ACHN (cell line): ENCODE results near the gene TRMT13.

Experiments used
- DNase-seq: peaks from one replicate; pipeline ENCODE4 v3.0.0-alpha.2; 2015
- in situ Hi-C: cut with HindIII; loops from 2 replicates; pipeline ENCODE4 v1.10.0; 2017; ENCODE audit warnings: low sequenced_read_pairs, low pct_ligation_motif_present, low pct_unique_long_range_greater_than_20kb

Gene TRMT13, protein sequence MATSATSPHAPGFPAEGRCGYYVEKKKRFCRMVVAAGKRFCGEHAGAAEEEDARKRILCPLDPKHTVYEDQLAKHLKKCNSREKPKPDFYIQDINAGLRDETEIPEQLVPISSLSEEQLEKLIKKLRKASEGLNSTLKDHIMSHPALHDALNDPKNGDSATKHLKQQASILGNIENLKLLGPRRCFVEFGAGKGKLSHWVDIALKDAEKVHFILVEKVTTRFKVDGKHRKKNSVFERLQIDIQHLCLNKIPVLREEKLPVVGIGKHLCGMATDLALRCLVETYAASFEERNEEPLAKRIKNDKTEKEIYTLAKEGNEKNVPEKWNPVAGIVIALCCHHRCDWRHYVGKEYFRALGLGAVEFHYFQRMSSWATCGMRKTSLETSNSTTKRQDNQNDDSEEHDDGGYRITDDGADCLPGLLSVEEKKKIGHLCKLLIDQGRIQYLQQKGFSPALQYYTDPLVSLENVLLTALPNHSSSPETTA

GRCh38 chr1:100132566-100133477, at the start of gene TRMT13, which contains the start of gene SASS6:
TSS of gene TRMT13 (plus strand) at chr1:100133163. CDS start at chr1:100133169, 6 bp downstream.
TSS of gene SASS6 (minus strand) at chr1:100132930. CDS start at chr1:100132814, 116 bp downstream.
- DNase-seq = peak; percentile 96
- in situ Hi-C loops = no loop called here

DNA sequence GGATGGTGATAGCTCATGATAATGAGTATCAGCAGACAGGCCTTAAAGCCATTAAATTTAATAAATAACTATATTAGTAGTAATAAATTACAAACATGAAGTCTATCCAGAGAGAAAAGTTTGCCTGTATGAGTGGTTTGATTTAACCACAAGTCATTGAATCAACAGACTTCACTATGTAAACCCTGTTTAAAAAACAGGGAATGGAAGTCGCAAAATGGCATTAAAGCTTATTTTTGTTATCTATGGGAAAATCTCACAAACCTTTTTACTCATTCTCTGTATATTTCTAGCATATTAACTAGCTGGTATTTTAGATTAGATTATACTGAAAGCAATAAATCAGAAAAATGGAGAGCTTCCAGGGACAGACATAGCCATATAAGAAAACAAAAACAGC, 45.6 kb upstream of the TRMT13 start:
- in situ Hi-C loops = no loop called here
- no peak for DNase-seq

GRCh38 chr1:100089082-100089481, 43.9 kb upstream of the TRMT13 start:
- in situ Hi-C loops = no loop called here
- DNase-seq = no peak

GRCh38 chr1:100090471-100090870, 42.5 kb upstream of the TRMT13 start:
- DNase-seq = no peak
- in situ Hi-C loops = no loop called here

GRCh38 chr1:100100202-100100601, 32.8 kb upstream of the TRMT13 start:
- DNase-seq = no peak
- in situ Hi-C loops = no loop called here

GRCh38 chr1:100101564-100101963, 31.4 kb upstream of the TRMT13 start:
- in situ Hi-C loops = no loop called here
- no peak for DNase-seq

- in situ Hi-C loops = no loop called here
- DNase-seq = no peak
These were observed 25.3 kb upstream of the TRMT13 start for GRCh38 chr1:100107696-100108095.

GRCh38 chr1:100109554-100110066, 23.4 kb upstream of the TRMT13 start:
- in situ Hi-C loops = no loop called here
- DNase-seq = no peak

DNA sequence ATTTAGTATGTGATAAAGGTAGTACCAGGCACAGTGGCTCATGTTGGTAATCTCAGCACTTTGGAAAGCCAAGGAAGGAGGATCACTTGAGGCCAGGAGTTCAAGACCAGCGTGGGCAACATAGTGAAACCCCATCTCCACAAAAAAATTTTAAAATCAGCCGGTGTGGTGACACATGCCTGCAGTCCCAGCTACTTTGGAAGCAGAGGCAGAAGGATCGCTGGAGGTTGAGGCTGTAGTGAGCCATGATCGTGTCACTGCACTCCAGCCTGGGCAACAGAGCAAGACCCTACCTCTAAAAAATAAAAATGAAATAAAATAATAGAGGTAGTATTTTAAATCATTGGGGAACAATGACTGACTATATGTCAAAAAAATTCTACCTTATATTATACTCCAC, 17.4 kb upstream of the TRMT13 start:
- DNase-seq = no peak
- in situ Hi-C loops = no loop called here

DNA sequence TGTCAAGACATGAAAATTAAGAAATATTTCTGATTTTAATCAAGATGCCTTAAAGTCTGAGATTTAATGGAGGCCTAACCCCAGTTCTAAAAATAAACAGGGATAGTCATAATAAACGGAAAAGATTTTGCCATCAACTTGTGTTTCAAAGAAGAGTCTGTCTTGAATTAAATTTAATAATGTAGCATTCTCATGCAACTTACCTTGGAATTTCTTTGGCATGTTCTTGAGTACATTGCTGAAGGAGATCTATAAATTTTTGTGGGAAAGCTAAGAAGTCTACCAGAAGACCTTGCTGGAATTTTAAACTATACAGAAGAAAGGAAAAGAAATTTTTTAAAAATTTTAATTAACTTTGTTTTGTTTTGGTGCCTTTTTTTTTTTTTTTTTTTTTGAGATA, 10.8 kb upstream of the TRMT13 start:
- DNase-seq = no peak
- in situ Hi-C loops = no loop called here

DNA sequence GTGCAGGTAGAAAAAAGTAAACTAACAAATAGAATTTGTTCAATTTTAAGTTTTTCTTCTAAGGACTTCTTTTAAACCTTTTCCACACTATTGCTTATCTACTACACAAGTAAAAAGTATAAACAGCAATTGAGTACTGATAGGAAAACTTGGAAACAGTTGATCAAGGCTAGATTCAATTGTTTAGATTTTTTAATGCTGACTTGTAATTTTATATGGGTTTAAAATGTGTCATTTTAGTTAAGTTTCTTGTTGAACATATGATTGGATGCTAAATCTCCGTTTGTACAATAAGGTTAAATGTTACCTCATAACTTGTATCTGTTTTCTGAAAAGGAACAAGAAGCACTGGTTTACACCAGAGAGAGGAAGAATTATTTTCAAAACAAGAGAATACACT, 5.7 kb upstream of the TRMT13 start:
- no peak for DNase-seq
- in situ Hi-C loops = no loop called here

- no peak for DNase-seq
- in situ Hi-C loops = no loop called here
These were observed 2.3 kb upstream of the TRMT13 start for GRCh38 chr1:100130552-100131077.

DNA sequence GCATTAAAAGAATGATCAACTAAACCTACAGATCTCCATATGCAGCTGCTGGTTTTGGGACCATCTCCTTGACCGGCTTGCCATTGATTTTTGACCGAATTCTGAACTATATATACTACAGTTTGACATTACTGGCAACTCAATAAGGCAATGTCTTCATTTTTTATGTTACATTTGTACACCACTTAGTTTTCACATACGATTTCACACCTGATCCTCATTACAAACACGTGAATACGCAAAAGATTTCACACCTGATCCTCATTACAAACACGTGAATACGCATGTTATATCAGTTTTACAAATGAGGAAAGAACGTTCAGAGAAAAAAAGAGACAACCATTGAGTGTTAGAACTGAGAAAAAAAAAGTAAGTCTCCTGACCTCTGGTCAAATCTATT, 1.3 kb upstream of the TRMT13 start:
- DNase-seq = no peak
- in situ Hi-C loops = no loop called here

DNA sequence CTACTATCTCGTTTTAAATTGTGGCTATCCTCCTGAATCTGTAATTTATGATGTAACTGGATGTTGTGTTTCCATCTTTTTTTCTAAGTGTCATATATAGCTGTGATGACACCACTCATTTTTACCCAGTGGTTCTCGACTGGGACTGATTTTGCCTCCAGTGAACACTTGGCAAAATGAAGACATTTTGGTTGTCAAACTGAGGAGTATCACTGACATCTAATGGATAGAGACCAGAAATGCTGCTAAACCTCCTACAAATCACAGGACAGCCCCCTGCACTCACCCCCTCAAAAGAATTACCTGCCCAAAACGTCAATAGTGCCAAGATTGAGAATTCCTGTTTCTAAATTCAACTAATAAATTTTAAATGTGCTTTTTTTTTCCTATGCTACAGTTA, 1.9 kb downstream of the TRMT13 start:
- in situ Hi-C loops = no loop called here
- no peak for DNase-seq

DNA sequence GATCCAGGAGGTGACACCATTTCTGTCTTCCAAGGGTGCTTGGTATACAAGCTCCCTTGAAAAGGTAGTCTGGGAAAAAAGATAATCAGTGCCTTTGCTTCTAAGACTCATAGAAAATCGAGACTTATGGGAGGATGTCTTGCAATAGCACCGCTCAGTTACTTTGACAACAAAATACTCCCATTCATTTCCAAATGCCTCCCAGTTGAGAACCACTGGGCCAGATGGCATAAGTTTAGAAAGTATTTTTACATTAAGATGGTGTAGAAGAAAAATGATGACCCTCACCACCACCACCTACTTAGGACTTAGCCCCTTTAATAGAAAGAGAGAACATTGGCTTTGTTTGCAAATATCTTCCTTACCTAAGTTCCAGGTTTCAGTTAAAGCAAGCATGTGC, 4.6 kb downstream of the TRMT13 start:
- no peak for DNase-seq
- in situ Hi-C loops = no loop called here

DNA sequence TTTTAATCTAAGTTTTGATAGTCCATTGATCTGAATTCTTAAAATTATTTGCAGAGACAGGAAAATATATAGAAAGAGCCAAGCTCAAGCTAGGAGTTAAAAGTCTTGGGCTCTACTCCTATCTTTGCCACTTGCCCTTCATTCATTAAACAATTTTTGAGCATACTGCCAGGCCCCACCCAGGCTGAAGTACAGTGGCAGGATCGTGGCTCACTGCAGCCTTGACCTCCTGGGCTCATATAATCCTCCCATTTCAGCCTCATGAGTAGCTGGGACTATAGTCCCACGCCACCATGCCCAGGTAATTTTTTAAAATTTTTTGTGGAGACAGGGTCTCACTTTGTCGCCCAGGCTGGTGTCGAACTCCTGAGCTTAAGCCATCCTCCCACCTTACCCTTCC, 8.2 kb downstream of the TRMT13 start:
- no peak for DNase-seq
- in situ Hi-C loops = no loop called here

GRCh38 chr1:100142343-100142742, 9.4 kb downstream of the TRMT13 start:
- DNase-seq = no peak
- in situ Hi-C loops = no loop called here

DNA sequence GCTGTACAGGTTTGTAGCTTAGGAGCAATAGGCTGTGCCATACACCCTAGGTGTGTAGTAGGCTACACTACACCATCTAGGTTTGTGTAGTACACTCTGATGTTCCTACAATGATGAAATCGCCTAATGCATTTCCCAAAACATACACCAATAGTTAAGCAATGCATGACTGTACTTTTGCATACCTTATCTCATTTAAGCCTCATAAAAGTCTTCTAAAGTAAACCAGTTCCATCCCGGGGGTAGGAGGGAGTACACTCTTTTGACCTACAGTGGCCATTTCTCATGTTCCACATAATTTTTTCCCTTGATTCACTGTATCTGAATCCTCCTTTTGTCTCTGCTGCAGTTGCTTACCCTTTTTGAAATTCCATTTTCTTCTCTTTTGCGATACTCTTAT, 12.2 kb downstream of the TRMT13 start:
- DNase-seq = no peak
- in situ Hi-C loops = no loop called here

- DNase-seq = no peak
- in situ Hi-C loops = no loop called here
These were observed 14.0 kb downstream of the TRMT13 start for GRCh38 chr1:100146958-100147357.
